Mesenchymal stem cell (in vitro differentiated cells and primary cell): ENCODE measurements around the gene SLC12A1.

Experiments
- DNase-seq: peaks from one replicate; pipeline ENCODE4 v3.0.0-alpha.2; 2013
- H2AFZ ChIP-seq: one replicate; pipeline ENCODE4 v1.6.1; 2013; ENCODE audit warnings: low read depth, mild to moderate bottlenecking, control low read depth, inconsistent platforms, low read length, moderate library complexity
- H2AK5ac ChIP-seq: 2 replicates; pipeline ENCODE4 v1.6.1; 2013; ENCODE audit warnings: low read length, moderate library complexity, mild to moderate bottlenecking, inconsistent platforms; ENCODE audit not compliant: severe bottlenecking
- H2BK120ac ChIP-seq: one replicate; pipeline ENCODE4 v1.6.1; 2013; ENCODE audit warnings: low read depth, mild to moderate bottlenecking, inconsistent platforms, low read length, moderate library complexity
- H2BK12ac ChIP-seq, 2 experiments: one replicate each; pipeline ENCODE4 v1.6.1; 2013; ENCODE audit warnings: inconsistent platforms in 2 of 2, low read length in 2 of 2, mild to moderate bottlenecking in 2 of 2, moderate library complexity in 2 of 2, control low read depth in 1 of 2
- H2BK15ac ChIP-seq: one replicate; pipeline ENCODE4 v1.6.1; 2013; ENCODE audit warnings: mild to moderate bottlenecking, low read depth, inconsistent platforms; ENCODE audit not compliant: poor library complexity, severe bottlenecking
- H2BK5ac ChIP-seq: 2 replicates; pipeline ENCODE4 v1.6.1; 2013; ENCODE audit warnings: low read depth, mild to moderate bottlenecking, low read length, control low read depth, inconsistent platforms; ENCODE audit not compliant: poor library complexity, severe bottlenecking
- H3K14ac ChIP-seq, 2 experiments: one replicate each; pipeline ENCODE4 v1.6.1; 2013; ENCODE audit warnings: inconsistent platforms in 2 of 2, low read length in 2 of 2, control low read depth in 1 of 2, mild to moderate bottlenecking in 1 of 2, moderate library complexity in 1 of 2
- H3K18ac ChIP-seq, 2 experiments: one replicate each; pipeline ENCODE4 v1.6.1; 2013; ENCODE audit warnings: inconsistent platforms in 2 of 2, low read length in 2 of 2, control low read depth in 1 of 2, low read depth in 1 of 2, mild to moderate bottlenecking in 1 of 2
- H3K23ac ChIP-seq, 2 experiments: one replicate each; pipeline ENCODE4 v1.6.1; 2013; ENCODE audit warnings: inconsistent platforms in 2 of 2, low read length in 2 of 2, mild to moderate bottlenecking in 2 of 2, moderate library complexity in 2 of 2, control low read depth in 1 of 2
- H3K27ac ChIP-seq: 2 replicates; pipeline ENCODE4 v1.5.1; 2013; ENCODE audit warnings: mild to moderate bottlenecking, moderate library complexity, low read length, control low read depth, inconsistent platforms; ENCODE audit not compliant: poor library complexity, severe bottlenecking
- H3K27me3 ChIP-seq, 2 experiments: 2 replicates each; pipeline versions ENCODE4 v1.6.1 to v1.7.0; 2013; ENCODE audit warnings: low read length in 2 of 2, mild to moderate bottlenecking in 2 of 2, moderate library complexity in 2 of 2, control low read depth in 1 of 2, inconsistent platforms in 1 of 2; ENCODE audit not compliant: control insufficient read depth in 1 of 2, insufficient read depth in 1 of 2
- H3K36me3 ChIP-seq, 2 experiments: 2 replicates each; pipeline versions ENCODE4 v1.6.1 to v1.7.0; 2013; ENCODE audit warnings: low read length in 2 of 2, control low read depth in 1 of 2, inconsistent platforms in 1 of 2, low read depth in 1 of 2, mild to moderate bottlenecking in 1 of 2; ENCODE audit not compliant: insufficient read depth in 2 of 2, control insufficient read depth in 1 of 2
- H3K4ac ChIP-seq, 2 experiments: one replicate each; pipeline ENCODE4 v1.6.1; 2013; ENCODE audit warnings: inconsistent platforms in 2 of 2, low read length in 2 of 2, mild to moderate bottlenecking in 2 of 2, moderate library complexity in 2 of 2, control low read depth in 1 of 2, low read depth in 1 of 2
- H3K4me1 ChIP-seq: 2 replicates; pipeline ENCODE4 v1.6.1; 2013; ENCODE audit warnings: low read depth, low read length, control low read depth; ENCODE audit not compliant: control insufficient read depth, insufficient read depth
- H3K4me2 ChIP-seq: 2 replicates; pipeline ENCODE4 v1.6.1; 2013; ENCODE audit warnings: low read length, mild to moderate bottlenecking, inconsistent platforms; ENCODE audit not compliant: poor library complexity, severe bottlenecking
- H3K4me3 ChIP-seq, 2 experiments: 2 replicates each; pipeline versions ENCODE4 v1.5.1 to v1.7.0; 2013; ENCODE audit warnings: low read length in 2 of 2, mild to moderate bottlenecking in 2 of 2, control low read depth in 1 of 2, low read depth in 1 of 2; ENCODE audit not compliant: insufficient read depth in 1 of 2
- H3K79me1 ChIP-seq: replicated peaks from 2 replicates; pipeline ENCODE4 v1.6.1; 2013; ENCODE audit warnings: mild to moderate bottlenecking, control low read depth, low read length, inconsistent platforms; ENCODE audit not compliant: poor library complexity, severe bottlenecking
- H3K9ac ChIP-seq: 2 replicates; pipeline ENCODE4 v1.7.0; 2013; ENCODE audit warnings: mild to moderate bottlenecking, low read length, moderate library complexity
- H3K9me3 ChIP-seq: 2 replicates; pipeline ENCODE4 v1.7.0; 2013; ENCODE audit warnings: mild to moderate bottlenecking, low read length; ENCODE audit not compliant: control insufficient read depth
- H4K8ac ChIP-seq: one replicate; pipeline ENCODE4 v1.6.1; 2013; ENCODE audit warnings: inconsistent platforms, mild to moderate bottlenecking, low read length, moderate library complexity
- H4K91ac ChIP-seq: one replicate; pipeline ENCODE4 v1.6.1; 2013; ENCODE audit warnings: mild to moderate bottlenecking, low read length, inconsistent platforms
- WGBS: methylation state at CpG from one replicate; pipeline ENCODE4 v1.1.7; 2013; ENCODE audit warnings: mixed read lengths; 5-methylcytosine and 5-hydroxymethylcytosine counted together

Gene SLC12A1

GRCh38 chr15:48340111-48340510, 134.0 kb downstream of the SLC12A1 start:
- H3K9ac ChIP-seq, result no peak overlapping the region
- no peak overlapping the region for H4K8ac ChIP-seq
- H3K23ac ChIP-seq, result no peak overlapping the region
- H3K18ac ChIP-seq, result no peak overlapping the region
- H3K14ac ChIP-seq, result no peak overlapping the region
- H2BK120ac ChIP-seq, result no peak overlapping the region
- H3K4me1 ChIP-seq, result no peaks in the 10 kb centered on the region
- no peaks in the 10 kb centered on the region for H3K27me3 ChIP-seq
- no peak overlapping the region for H3K4me2 ChIP-seq
- no peak for DNase-seq
- H4K91ac ChIP-seq, result no peak overlapping the region
- 89% methylated on average over 3 of the region's 4 CpGs for WGBS
- H2AFZ ChIP-seq, result no peak overlapping the region
- no peak overlapping the region for H2BK12ac ChIP-seq
- peaks cover 4% of the 10 kb centered on the region for H3K79me1 ChIP-seq
- H3K36me3 ChIP-seq, result peaks cover 0 to 86% of the 10 kb centered on the region in 2 experiments
- no peaks in the 10 kb centered on the region for H3K9me3 ChIP-seq
- H2BK15ac ChIP-seq, result no peak overlapping the region
- no peak overlapping the region for H2BK5ac ChIP-seq
- no peak overlapping the region for H3K4me3 ChIP-seq
- H3K4ac ChIP-seq, result no peak overlapping the region
- H2AK5ac ChIP-seq, result no peak overlapping the region
- H3K27ac ChIP-seq, result no peak overlapping the region

- no peak overlapping the region for H3K4ac ChIP-seq
- H4K91ac ChIP-seq, result no peak overlapping the region
- H2BK120ac ChIP-seq, result no peak overlapping the region
- 99% methylated on average over 6 of the region's 6 CpGs for WGBS
- no peaks in the 10 kb centered on the region for H3K9me3 ChIP-seq
- no peak overlapping the region for H3K27ac ChIP-seq
- H3K4me2 ChIP-seq, result no peak overlapping the region
- H3K9ac ChIP-seq, result no peak overlapping the region
- no peaks in the 10 kb centered on the region for H3K4me1 ChIP-seq
- H3K23ac ChIP-seq, result no peak overlapping the region
- H2AK5ac ChIP-seq, result no peak overlapping the region
- H2AFZ ChIP-seq, result no peak overlapping the region
- no peak overlapping the region for H2BK5ac ChIP-seq
- H2BK12ac ChIP-seq, result no peak overlapping the region
- H3K18ac ChIP-seq, result no peak overlapping the region
- DNase-seq, result no peak
- H3K27me3 ChIP-seq, result no peaks in the 10 kb centered on the region
- H3K14ac ChIP-seq, result no peak overlapping the region
- H3K79me1 ChIP-seq, result peaks cover under 1% of the 10 kb centered on the region
- no peak overlapping the region for H2BK15ac ChIP-seq
- H3K4me3 ChIP-seq, result no peak overlapping the region
- peaks cover 0 to 53% of the 10 kb centered on the region in 2 experiments for H3K36me3 ChIP-seq
- no peak overlapping the region for H4K8ac ChIP-seq
Observed at GRCh38 chr15:48343865-48344264, 137.8 kb downstream of the SLC12A1 start.

- Histone ChIP-seq H3K9ac (no peak overlapping the region), H2AK5ac (no peak overlapping the region), H3K79me1 (no peaks in the 10 kb centered on the region), H3K4me3 (no peak overlapping the region), H3K14ac (no peak overlapping the region), H3K23ac (no peak overlapping the region), H3K4me2 (no peak overlapping the region), H2BK15ac (no peak overlapping the region), H3K4ac (no peak overlapping the region), H4K91ac (no peak overlapping the region), H4K8ac (no peak overlapping the region), H3K18ac (no peak overlapping the region), H3K4me1 (no peaks in the 10 kb centered on the region), H3K27ac (no peak overlapping the region), H2AFZ (no peak overlapping the region), H2BK120ac (no peak overlapping the region), H3K27me3 (no peaks in the 10 kb centered on the region), H2BK5ac (no peak overlapping the region), H3K9me3 (no peaks in the 10 kb centered on the region), H2BK12ac (no peak overlapping the region), H3K36me3 (peaks cover 0 to 37% of the 10 kb centered on the region in 2 experiments)
- DNase-seq, result no peak
Observed at GRCh38 chr15:48345516-48345915, 139.4 kb downstream of the SLC12A1 start.

GRCh38 chr15:48352474-48353072, 146.5 kb downstream of the SLC12A1 start:
- Histone ChIP-seq H3K14ac (no peak overlapping the region), H2AFZ (no peak overlapping the region), H3K4me1 (peaks cover 5% of the 10 kb centered on the region), H3K18ac (no peak overlapping the region), H2AK5ac (no peak overlapping the region), H2BK15ac (no peak overlapping the region), H3K36me3 (no peaks in the 10 kb centered on the region), H3K4me3 (peak overlapping the region in 1 of 2 experiments; percentile 29), H3K79me1 (no peaks in the 10 kb centered on the region), H2BK12ac (no peak overlapping the region), H3K9me3 (no peaks in the 10 kb centered on the region), H4K91ac (no peak overlapping the region), H4K8ac (no peak overlapping the region), H2BK120ac (no peak overlapping the region), H3K4ac (no peak overlapping the region), H3K23ac (no peak overlapping the region), H3K4me2 (no peak overlapping the region), H3K27ac (no peak overlapping the region), H2BK5ac (no peak overlapping the region), H3K9ac (peak overlapping the region; percentile 76), H3K27me3 (no peaks in the 10 kb centered on the region)
- WGBS, result 17% methylated on average over 6 of the region's 6 CpGs
- DNase-seq, result peak; percentile 71
